GM12878 (cell line): ENCODE measurements around the gene UROC1. TPM values are rescaled to one million over a fixed set of nuclear protein-coding genes. Genes with fewer than 3 reads are reported as not detected.

Experiments
- ATAC-seq: fragments of 200-7000 bp; cut with Tn5 transposase; 3 replicates; pipeline ENCODE4 v1.9.1; 2020; ENCODE audit warnings: mild to moderate bottlenecking, moderate library complexity
- BruUV-seq: library from RNA; stranded (reverse); fragments of 400-500 nt; replicated peaks from 2 replicates; lab custom pipeline; 2021; lab: Mats Ljungman, UMichigan
- CTCF ChIA-PET: fragments of 300-600 bp; sonication (Branson Sonifier 250); formaldehyde crosslinking; extraction: SDS; loops from one replicate; lab custom pipeline; 2021; ENCODE audit warnings: inconsistent platforms; lab: Yijun Ruan, JAX
- POLR2A ChIA-PET: fragments of 350-600 bp; formaldehyde crosslinking; extraction: SDS; loops from one replicate; lab custom pipeline; 2021; ENCODE audit warnings: inconsistent platforms; lab: Charles Lee
- RAD21 ChIA-PET: fragments of 300-600 bp; sonication (Branson Sonifier 250); formaldehyde crosslinking; loops from one replicate; lab custom pipeline; 2023; ENCODE audit warnings: antibody characterized with exemption; ENCODE audit not compliant: unreplicated experiment; lab: Charles Lee
- SMC1A ChIA-PET: fragments of 300-600 bp; sonication (Branson Sonifier 250); formaldehyde crosslinking; loops from one replicate; lab custom pipeline; 2023; ENCODE audit not compliant: unreplicated experiment, uncharacterized antibody; lab: Charles Lee
- DNase-seq: peaks from one replicate; pipeline ENCODE4 v3.0.0-alpha.2; 2011; ENCODE audit warnings: low read depth, low spot score
- FAIRE-seq: peaks from 3 replicates; lab custom pipeline; 2011; peaks lifted over from hg19 to GRCh38; lab: Jason Lieb, UNC
- H2AFZ ChIP-seq: 2 replicates; pipeline ENCODE4 v1.6.0; 2011; ENCODE audit warnings: low read depth, low read length, control low read depth; ENCODE audit not compliant: control insufficient read depth
- H3K27ac ChIP-seq: 2 replicates; pipeline ENCODE4 v1.5.1; 2011; ENCODE audit warnings: control low read depth; ENCODE audit not compliant: control insufficient read depth, insufficient read depth
- H3K27me3 ChIP-seq, 2 experiments: replicated peaks in 1 of 2; 2 replicates each; pipeline versions ENCODE4 v1.6.0 to v1.6.1; 2011; ENCODE audit warnings: low read length in 1 of 2; ENCODE audit not compliant: control insufficient read depth in 2 of 2, insufficient read depth in 2 of 2
- H3K36me3 ChIP-seq, 2 experiments: 2 replicates each; pipeline ENCODE4 v1.5.1; 2011; ENCODE audit warnings: low read length in 1 of 2; ENCODE audit not compliant: control insufficient read depth in 2 of 2, insufficient read depth in 2 of 2
- H3K4me1 ChIP-seq: 2 replicates; pipeline ENCODE4 v1.6.1; 2011; ENCODE audit warnings: mild to moderate bottlenecking, low read length, moderate library complexity, mixed read lengths; ENCODE audit not compliant: control insufficient read depth, insufficient read depth
- H3K4me2 ChIP-seq: 2 replicates; pipeline ENCODE4 v1.6.0; 2011; ENCODE audit warnings: control low read depth; ENCODE audit not compliant: control insufficient read depth, insufficient read depth
- H3K4me3 ChIP-seq: fragments of 200-600 bp; sonication (generic); 2 replicates; pipeline ENCODE4 v1.5.1; 2016
- H3K79me2 ChIP-seq: 2 replicates; pipeline ENCODE4 v1.6.0; 2011; ENCODE audit warnings: low read length; ENCODE audit not compliant: control insufficient read depth, insufficient read depth
- H3K9ac ChIP-seq: 2 replicates; pipeline ENCODE4 v1.8.0; 2011; ENCODE audit warnings: low read length, control low read depth, mixed read lengths; ENCODE audit not compliant: control insufficient read depth, insufficient read depth
- H3K9me3 ChIP-seq: replicated peaks from 3 replicates; pipeline ENCODE4 v1.5.1; 2011; ENCODE audit warnings: mild to moderate bottlenecking, low read length; ENCODE audit not compliant: control insufficient read depth, insufficient read depth
- H4K20me1 ChIP-seq: 2 replicates; pipeline ENCODE4 v1.6.0; 2011; ENCODE audit not compliant: control insufficient read depth, insufficient read depth
- BCLAF1 ChIP-seq: fragments of 450-650 bp; IDR thresholded peaks from 2 replicates; pipeline ENCODE4 v1.6.1; 2017; ENCODE audit warnings: antibody characterized with exemption, mild to moderate bottlenecking, moderate library complexity
- EP300 ChIP-seq, 2 experiments: fragments of 150-350 bp in 1 of 2; IDR thresholded peaks; 2 replicates each; pipeline ENCODE4 v1.6.1; 2011 to 2012; ENCODE audit warnings: low read depth in 2 of 2, low read length in 2 of 2, borderline replicate concordance in 1 of 2, improper control_type of control experiment in 1 of 2, inconsistent platforms in 1 of 2; ENCODE audit not compliant: control insufficient read depth in 1 of 2
- HCFC1 ChIP-seq: fragments of 150-350 bp; IDR thresholded peaks from 2 replicates; pipeline ENCODE4 v1.6.1; 2014; ENCODE audit warnings: low read length
- HDAC6 ChIP-seq: fragments of 200-600 bp; sonication (generic); IDR thresholded peaks from one replicate; pipeline ENCODE4 v1.8.0; 2017; ENCODE audit warnings: antibody characterized with exemption; ENCODE audit not compliant: unreplicated experiment
- IKZF1 ChIP-seq: fragments of 450-650 bp; conservative IDR thresholded peaks from 2 replicates; pipeline ENCODE4 v1.6.1; 2017; ENCODE audit warnings: antibody characterized with exemption, mild to moderate bottlenecking
- PML ChIP-seq: IDR thresholded peaks from 2 replicates; pipeline ENCODE4 v1.6.1; 2012; ENCODE audit warnings: low read length, inconsistent platforms
- RAD51 ChIP-seq: fragments of 450-650 bp; IDR thresholded peaks from 2 replicates; pipeline ENCODE4 v1.6.1; 2016; ENCODE audit warnings: moderate library complexity, mild to moderate bottlenecking, inconsistent platforms
- SMC3 ChIP-seq: IDR thresholded peaks from 2 replicates; pipeline ENCODE4 v1.6.1; 2011; ENCODE audit warnings: low read length, improper control_type of control experiment, borderline replicate concordance
- STAT3 ChIP-seq: IDR thresholded peaks from 2 replicates; pipeline ENCODE4 v1.6.1; 2011; ENCODE audit warnings: low read depth, low read length, improper control_type of control experiment
- USF1 ChIP-seq: IDR thresholded peaks from 2 replicates; pipeline ENCODE4 v1.6.1; 2011; ENCODE audit warnings: borderline replicate concordance, low read depth, mild to moderate bottlenecking, moderate library complexity, mixed read lengths, low read length; ENCODE audit not compliant: insufficient read depth; ENCODE audit errors: extremely low read length
- ZNF274 ChIP-seq: IDR thresholded peaks from one replicate; pipeline ENCODE4 v1.8.0; 2011; ENCODE audit not compliant: insufficient read length, insufficient read depth
- WGBS: methylation state at CpG from one replicate; pipeline ENCODE4 v1.1.6; 2016; ENCODE audit warnings: low lambda C conversion rate; ENCODE audit not compliant: insufficient replicate concordance, insufficient coverage; ENCODE audit errors: missing lambda C conversion rate; 5-methylcytosine and 5-hydroxymethylcytosine counted together
- in situ Hi-C: fragments of 300-500 bp; cut with MboI; formaldehyde crosslinking; loops from 9 replicates; pipeline ENCODE4 v1.14.3; 2018; ENCODE audit warnings: mixed read lengths
- intact Hi-C: fragments of 100-400 bp; cut with micrococcal nuclease; formaldehyde crosslinking; loops from one replicate; pipeline ENCODE4 v1.14.2; 2022; ENCODE audit not compliant: unreplicated experiment
- polyA plus RNA-seq, 11 experiments: library from polyadenylated mRNA; depleted of rRNA in 4 of 11; unstranded in 6 of 11; stranded (reverse) in 5 of 11; fragments of >200 nt; fragmentation: Nextera tagmentation in 4 of 11; fragmentation: Illumina TruSeq in 1 of 11; extraction: Ambion mirVana in 4 of 11; extraction: Trizol in 1 of 11; gene quantifications; 1 replicate in 1 of 11; 2 replicates in 10 of 11; pipeline versions ENCODE4 v1.2.1 to v1.2.3, GENCODE V29; 2011 to 2016; ENCODE audit warnings: inconsistent platforms in 2 of 11, missing spikeins in 2 of 11, low read depth in 1 of 11
- total RNA-seq, 4 experiments: library from RNA; depleted of rRNA in 3 of 4; stranded (reverse); fragments of >200 nt in 3 of 4; fragmentation: Illumina TruSeq in 1 of 4; extraction: Trizol in 1 of 4; gene quantifications; 2 replicates each; pipeline versions ENCODE4 v1.2.1 to v1.2.3, GENCODE V29; 2013 to 2021

UROC1 gene
- total and polyA plus RNA-seq, 10 of the 15 experiments (the other 5 are each of a cell fraction or from before 2014, with no cell fraction given) = 0.04 TPM; not detected in 9

- ATAC-seq = no peak
- FAIRE-seq = no peak
- no peaks in the 10 kb centered on the region for H3K79me2 ChIP-seq
- no peak for DNase-seq
- no peak for TF ChIP-seq SMC3
- no peak for TF ChIP-seq PML
- no peak for TF ChIP-seq HDAC6
- no peak for TF ChIP-seq STAT3
- no peak for TF ChIP-seq ZNF274
- TF ChIP-seq RAD51 = no peak
- no peak for TF ChIP-seq BCLAF1
- no peak for TF ChIP-seq EP300 (IDR thresholded peaks at IDR 0.05; ENCODE audit: borderline replicate concordance in 1 of 2, control insufficient read depth in 1 of 2, low read depth in 2 of 2, low read length in 2 of 2)
- TF ChIP-seq USF1 = no peak
- TF ChIP-seq IKZF1 = no peak
- TF ChIP-seq HCFC1 = no peak
- H3K9me3 ChIP-seq = no peaks in the 10 kb centered on the region
- H2AFZ ChIP-seq = no peak overlapping the region
- no peaks in the 10 kb centered on the region for H4K20me1 ChIP-seq
- WGBS = 20% methylated on average over 3 of the region's 3 CpGs
- RAD21 ChIA-PET = no interaction called here
- CTCF ChIA-PET = no interaction called here
- no peak overlapping the region for H3K4me2 ChIP-seq
- POLR2A ChIA-PET = no interaction called here
- no peaks in the 10 kb centered on the region for H3K36me3 ChIP-seq
- no peak overlapping the region for H3K4me3 ChIP-seq
- BruUV-seq = no TSS peak
- SMC1A ChIA-PET = no interaction called here
- H3K27ac ChIP-seq = no peak overlapping the region
- no peak overlapping the region for H3K9ac ChIP-seq
- intact Hi-C loops = no loop called here
- in situ Hi-C loops = no loop called here
- H3K27me3 ChIP-seq = no peaks in the 10 kb centered on the region
- H3K4me1 ChIP-seq = no peaks in the 10 kb centered on the region
Observed at GRCh38 chr3:126484662-126485061, 32.9 kb downstream of the UROC1 start.
